Uterus (tissue), 2 donors: ENCODE measurements around the gene DOCK7.

ENCODE experiments used
- POLR2A ChIP-seq, 2 donors: fragments of 450-650 bp; IDR thresholded peaks; one replicate each; pipeline ENCODE4 v1.6.1; 2016; ENCODE audit warnings: antibody characterized with exemption in 2 of 2, mild to moderate bottlenecking in 1 of 2, moderate library complexity in 1 of 2
- TF ChIP-seq, protein P1 (sequence below), 4 experiments: fragments of 200-600 bp in 2 of 4; fragments of 450-650 bp in 2 of 4; sonication (generic) in 2 of 4; IDR thresholded peaks; one replicate each; pipeline ENCODE4 v1.5.1; 2016 to 2019; ENCODE audit warnings: antibody characterized with exemption in 4 of 4, mild to moderate bottlenecking in 2 of 4, moderate library complexity in 1 of 4

DNA sequence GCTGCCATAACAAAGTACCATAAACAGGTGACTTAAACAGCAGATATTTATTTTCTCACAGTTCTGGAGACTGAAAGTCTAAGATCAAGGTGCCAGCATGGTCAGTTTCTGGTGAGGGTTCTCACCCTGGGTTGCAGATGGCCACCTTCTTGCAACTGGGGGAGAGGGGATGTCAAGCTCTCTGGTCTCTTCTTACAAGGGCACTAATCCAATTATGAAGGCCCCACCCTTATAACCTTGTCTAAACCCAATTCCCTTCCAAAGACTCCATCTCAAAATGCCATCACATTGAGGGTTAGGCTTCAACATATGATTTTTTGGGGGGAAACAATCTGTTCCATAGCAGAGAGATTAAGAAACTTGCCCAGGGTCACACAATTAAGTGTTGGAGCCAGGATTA is 115.7 kb downstream of the DOCK7 start:
- TF ChIP-seq, protein P1, sequence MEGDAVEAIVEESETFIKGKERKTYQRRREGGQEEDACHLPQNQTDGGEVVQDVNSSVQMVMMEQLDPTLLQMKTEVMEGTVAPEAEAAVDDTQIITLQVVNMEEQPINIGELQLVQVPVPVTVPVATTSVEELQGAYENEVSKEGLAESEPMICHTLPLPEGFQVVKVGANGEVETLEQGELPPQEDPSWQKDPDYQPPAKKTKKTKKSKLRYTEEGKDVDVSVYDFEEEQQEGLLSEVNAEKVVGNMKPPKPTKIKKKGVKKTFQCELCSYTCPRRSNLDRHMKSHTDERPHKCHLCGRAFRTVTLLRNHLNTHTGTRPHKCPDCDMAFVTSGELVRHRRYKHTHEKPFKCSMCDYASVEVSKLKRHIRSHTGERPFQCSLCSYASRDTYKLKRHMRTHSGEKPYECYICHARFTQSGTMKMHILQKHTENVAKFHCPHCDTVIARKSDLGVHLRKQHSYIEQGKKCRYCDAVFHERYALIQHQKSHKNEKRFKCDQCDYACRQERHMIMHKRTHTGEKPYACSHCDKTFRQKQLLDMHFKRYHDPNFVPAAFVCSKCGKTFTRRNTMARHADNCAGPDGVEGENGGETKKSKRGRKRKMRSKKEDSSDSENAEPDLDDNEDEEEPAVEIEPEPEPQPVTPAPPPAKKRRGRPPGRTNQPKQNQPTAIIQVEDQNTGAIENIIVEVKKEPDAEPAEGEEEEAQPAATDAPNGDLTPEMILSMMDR (IDR thresholded peaks at IDR 0.05), result no peak
- no peak for TF ChIP-seq POLR2A (IDR thresholded peaks at IDR 0.05)
